Panc1 (cell line): ENCODE measurements around the gene FGF9. TPM values are rescaled to one million over a fixed set of nuclear protein-coding genes. Genes with fewer than 3 reads are reported as not detected.

ENCODE experiments used
- ATAC-seq: fragments of 200-7000 bp; cut with Tn5 transposase; 2 replicates; pipeline ENCODE4 v1.9.1; 2020; ENCODE audit warnings: mild to moderate bottlenecking, moderate library complexity
- BruUV-seq: library from RNA; stranded (reverse); fragments of 400-500 nt; replicated peaks from 2 replicates; lab custom pipeline; 2021; lab: Mats Ljungman, UMichigan
- CTCF ChIA-PET: fragments of 300-600 bp; sonication (Branson Sonifier 250); formaldehyde crosslinking; loops from one replicate; lab custom pipeline; 2022; ENCODE audit warnings: antibody characterized with exemption; lab: Charles Lee
- POLR2A ChIA-PET: fragments of 300-600 bp; sonication (Branson Sonifier 250); formaldehyde crosslinking; loops from one replicate; lab custom pipeline; 2022; ENCODE audit warnings: antibody characterized with exemption; lab: Charles Lee
- DNase-seq: peaks from one replicate; pipeline ENCODE4 v3.0.0-alpha.2; 2010; ENCODE audit warnings: low read depth, low spot score
- H3K27ac ChIP-seq: 2 replicates; pipeline ENCODE4 v1.5.1; 2011; ENCODE audit warnings: mild to moderate bottlenecking, low read length, inconsistent platforms
- H3K27me3 ChIP-seq: fragments of 200-500 bp; sonication (Bioruptor generic); 2 replicates; pipeline ENCODE4 v1.6.0; 2014; ENCODE audit warnings: low read length, inconsistent platforms; ENCODE audit not compliant: control insufficient read depth, insufficient read depth
- H3K36me3 ChIP-seq: fragments of 200-500 bp; sonication (Bioruptor generic); 2 replicates; pipeline ENCODE4 v1.5.1; 2014; ENCODE audit warnings: inconsistent platforms, mild to moderate bottlenecking, low read length, moderate library complexity; ENCODE audit not compliant: control insufficient read depth, insufficient read depth
- H3K4me1 ChIP-seq: 2 replicates; pipeline ENCODE4 v1.5.1; 2011; ENCODE audit warnings: inconsistent platforms, mild to moderate bottlenecking, low read length, moderate library complexity; ENCODE audit not compliant: control insufficient read depth, insufficient read depth
- H3K4me3 ChIP-seq, 2 experiments: 2 replicates each; pipeline ENCODE4 v1.5.1; 2011 to 2012; ENCODE audit warnings: low read depth in 2 of 2, low read length in 2 of 2, mild to moderate bottlenecking in 2 of 2, inconsistent platforms in 1 of 2, moderate library complexity in 1 of 2
- H3K9me3 ChIP-seq: fragments of 200-500 bp; sonication (Bioruptor generic); 2 replicates; pipeline ENCODE4 v1.5.1; 2014; ENCODE audit warnings: low read depth, mild to moderate bottlenecking, inconsistent platforms, low read length, moderate library complexity; ENCODE audit not compliant: control insufficient read depth, insufficient read depth
- CTCF ChIP-seq: fragments of 450-650 bp; IDR thresholded peaks from 2 replicates; pipeline ENCODE4 v1.5.1; 2017; ENCODE audit warnings: mild to moderate bottlenecking
- POLR2AphosphoS5 ChIP-seq: IDR thresholded peaks from 2 replicates; pipeline ENCODE4 v1.6.1; 2012; ENCODE audit warnings: mild to moderate bottlenecking, low read depth, low read length, moderate library complexity
- SIN3A ChIP-seq: IDR thresholded peaks from 2 replicates; pipeline ENCODE4 v1.6.1; 2012; ENCODE audit warnings: low read depth, mild to moderate bottlenecking, low read length, moderate library complexity, borderline replicate concordance; ENCODE audit not compliant: insufficient read depth
- TCF7L2 ChIP-seq: IDR thresholded peaks from 2 replicates; pipeline ENCODE4 v1.6.1; 2011; ENCODE audit warnings: mild to moderate bottlenecking, low read depth, low read length, inconsistent platforms
- in situ Hi-C: cut with HindIII; loops from 2 replicates; pipeline ENCODE4 v1.10.0; 2016; ENCODE audit warnings: low sequenced_read_pairs, low pct_unique_long_range_greater_than_20kb
- intact Hi-C: fragments of 100-400 bp; cut with micrococcal nuclease; formaldehyde crosslinking; loops from one replicate; pipeline ENCODE4 v1.10.0; 2022; ENCODE audit not compliant: unreplicated experiment
- total RNA-seq: library from RNA; stranded (reverse); gene quantifications from one replicate; pipeline ENCODE4 v1.2.1, GENCODE V29; 2021; ENCODE audit not compliant: unreplicated experiment
- TF ChIP-seq, protein P1 (sequence below), 2 experiments: IDR thresholded peaks; 2 replicates each; pipeline ENCODE4 v1.6.1; 2011 to 2012; ENCODE audit warnings: low read depth in 2 of 2, control low read depth in 1 of 2, low read length in 1 of 2, mild to moderate bottlenecking in 1 of 2, moderate library complexity in 1 of 2; ENCODE audit not compliant: insufficient read depth in 1 of 2

FGF9 gene
- total RNA-seq, 1 experiment from 2014 or later, result not detected

DNA sequence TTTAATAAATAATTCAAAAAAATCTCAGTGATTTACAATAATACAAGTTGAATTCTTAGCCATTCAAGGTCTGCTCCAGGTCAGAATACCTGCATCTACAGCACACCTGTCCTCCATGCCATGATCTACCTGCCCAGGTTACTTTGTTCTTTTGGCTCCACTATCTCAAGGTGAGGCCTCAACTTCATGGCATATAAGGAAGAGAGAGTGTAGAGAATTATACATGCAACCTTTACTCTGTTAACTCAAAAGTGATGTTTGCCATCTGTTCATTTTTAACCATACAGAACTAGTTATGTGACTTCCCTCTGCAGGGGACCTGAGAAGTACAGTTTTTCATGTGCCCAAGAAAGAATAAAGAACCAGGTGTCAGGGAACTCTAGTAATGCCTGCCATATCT is 38.7 kb upstream of the FGF9 start:
- DNase-seq, result no peak
- H3K27ac ChIP-seq, result no peak overlapping the region
- TF ChIP-seq CTCF, result no peak
- no peak for TF ChIP-seq TCF7L2
- no peak for TF ChIP-seq POLR2AphosphoS5
- TF ChIP-seq, protein P1, sequence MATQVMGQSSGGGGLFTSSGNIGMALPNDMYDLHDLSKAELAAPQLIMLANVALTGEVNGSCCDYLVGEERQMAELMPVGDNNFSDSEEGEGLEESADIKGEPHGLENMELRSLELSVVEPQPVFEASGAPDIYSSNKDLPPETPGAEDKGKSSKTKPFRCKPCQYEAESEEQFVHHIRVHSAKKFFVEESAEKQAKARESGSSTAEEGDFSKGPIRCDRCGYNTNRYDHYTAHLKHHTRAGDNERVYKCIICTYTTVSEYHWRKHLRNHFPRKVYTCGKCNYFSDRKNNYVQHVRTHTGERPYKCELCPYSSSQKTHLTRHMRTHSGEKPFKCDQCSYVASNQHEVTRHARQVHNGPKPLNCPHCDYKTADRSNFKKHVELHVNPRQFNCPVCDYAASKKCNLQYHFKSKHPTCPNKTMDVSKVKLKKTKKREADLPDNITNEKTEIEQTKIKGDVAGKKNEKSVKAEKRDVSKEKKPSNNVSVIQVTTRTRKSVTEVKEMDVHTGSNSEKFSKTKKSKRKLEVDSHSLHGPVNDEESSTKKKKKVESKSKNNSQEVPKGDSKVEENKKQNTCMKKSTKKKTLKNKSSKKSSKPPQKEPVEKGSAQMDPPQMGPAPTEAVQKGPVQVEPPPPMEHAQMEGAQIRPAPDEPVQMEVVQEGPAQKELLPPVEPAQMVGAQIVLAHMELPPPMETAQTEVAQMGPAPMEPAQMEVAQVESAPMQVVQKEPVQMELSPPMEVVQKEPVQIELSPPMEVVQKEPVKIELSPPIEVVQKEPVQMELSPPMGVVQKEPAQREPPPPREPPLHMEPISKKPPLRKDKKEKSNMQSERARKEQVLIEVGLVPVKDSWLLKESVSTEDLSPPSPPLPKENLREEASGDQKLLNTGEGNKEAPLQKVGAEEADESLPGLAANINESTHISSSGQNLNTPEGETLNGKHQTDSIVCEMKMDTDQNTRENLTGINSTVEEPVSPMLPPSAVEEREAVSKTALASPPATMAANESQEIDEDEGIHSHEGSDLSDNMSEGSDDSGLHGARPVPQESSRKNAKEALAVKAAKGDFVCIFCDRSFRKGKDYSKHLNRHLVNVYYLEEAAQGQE (IDR thresholded peaks at IDR 0.05; ENCODE audit: insufficient read depth in 1 of 2, low read depth in 2 of 2, low read length in 1 of 2), result no peak
- TF ChIP-seq SIN3A, result no peak
- no peak overlapping the region for H3K4me3 ChIP-seq
- intact Hi-C loops, result no loop called here
- ChIA-PET CTCF (no interaction called here), POLR2A (no interaction called here)
- in situ Hi-C loops, result no loop called here
- H3K9me3 ChIP-seq, result no peaks in the 10 kb centered on the region
- no peak for ATAC-seq
- no peaks in the 10 kb centered on the region for H3K36me3 ChIP-seq
- no TSS peak for BruUV-seq
- no peaks in the 10 kb centered on the region; the same call in 1 of the 2 replicates for H3K27me3 ChIP-seq
- no peaks in the 10 kb centered on the region for H3K4me1 ChIP-seq

GRCh38 chr13:21636656-21637055 is 34.2 kb upstream of the FGF9 start:
- BruUV-seq, result no TSS peak
- ChIA-PET POLR2A (no interaction called here), CTCF (interaction anchor here (0.7 kb wide), 1 partner anchor 863 kb away, joined by 12 read pairs; no protein-coding TSS in a partner anchor)
- ATAC-seq, result no peak
- TF ChIP-seq, protein P1 (IDR thresholded peaks at IDR 0.05; ENCODE audit: insufficient read depth in 1 of 2, low read depth in 2 of 2, low read length in 1 of 2), result no peak
- TF ChIP-seq SIN3A, result no peak
- Histone ChIP-seq H3K4me3 (no peak overlapping the region), H3K27ac (no peak overlapping the region), H3K27me3 (no peaks in the 10 kb centered on the region; the same call in 1 of the 2 replicates), H3K36me3 (no peaks in the 10 kb centered on the region), H3K4me1 (no peaks in the 10 kb centered on the region), H3K9me3 (no peaks in the 10 kb centered on the region)
- in situ Hi-C loops (no loop called here), intact Hi-C loops (loop anchor here (5.0 kb wide), 1 partner anchor 1161 kb away; no protein-coding TSS in a partner anchor)
- DNase-seq, result no peak
